ENCODE measurements around the gene C1orf21. TPM values are rescaled to one million over a fixed set of nuclear protein-coding genes. Genes with fewer than 3 reads are reported as not detected.

The C1orf21 gene
- total RNA-seq, 4 donors from 2014 or later: 13.1 to 30.6 (median 22.1) TPM

GRCh38 chr1:184614667-184615066 is 227.8 kb downstream of the C1orf21 start:
- Histone ChIP-seq H3K27me3 (no peaks in the 10 kb centered on the region), H3K4me1 (peaks cover 2 to 12% of the 10 kb centered on the region in 2 donors)

DNA sequence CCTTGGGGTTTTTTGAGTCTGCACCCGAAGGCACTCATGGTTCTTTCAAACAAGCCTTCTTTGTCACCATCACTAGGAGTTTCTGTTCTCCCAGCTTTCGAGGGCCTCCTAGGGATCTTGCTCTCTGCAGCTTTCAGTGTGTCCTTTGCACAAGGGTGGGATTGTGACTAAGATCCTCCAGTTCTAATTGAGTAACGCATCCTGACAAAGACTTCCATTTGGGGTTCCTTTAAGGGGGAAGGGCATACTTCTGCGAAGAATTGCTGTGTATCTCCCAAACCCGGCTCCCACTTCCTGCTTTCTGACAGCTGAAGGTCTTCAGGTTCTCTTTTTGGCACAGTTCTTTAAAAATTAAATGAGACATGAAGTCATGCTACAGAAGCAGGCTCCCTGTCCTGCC is 228.5 kb downstream of the C1orf21 start:
- Histone ChIP-seq H3K9me3 (no peaks in the 10 kb centered on the region), H3K27me3 (no peaks in the 10 kb centered on the region), H3K27ac (no peak overlapping the region), H3K4me3 (replicated peaks in 1 of 3) (no peak overlapping the region), H3K36me3 (no peaks in the 10 kb centered on the region), H3K4me1 (peaks cover 2 to 12% of the 10 kb centered on the region in 2 donors)
- 82 to 87% methylated on average over 5 of the region's 5 CpGs for WGBS, 2 donors
- intact Hi-C loops (cut with DNase I): no loop called here
- no peak for TF ChIP-seq POLR2A (IDR thresholded peaks at IDR 0.05)
- no peak for DNase-seq

More at GRCh38 chr1:184614667-184615066, 227.8 kb downstream of the C1orf21 start:
- DNase-seq: no peak
- Histone ChIP-seq H3K4me3 (replicated peaks in 1 of 3) (no peak overlapping the region), H3K9me3 (no peaks in the 10 kb centered on the region), H3K36me3 (no peaks in the 10 kb centered on the region), H3K27ac (no peak overlapping the region)
- 94 to 97% methylated on average over 7 of the region's 7 CpGs for WGBS, 2 donors
- intact Hi-C loops (cut with DNase I): no loop called here
- no peak for TF ChIP-seq POLR2A (IDR thresholded peaks at IDR 0.05)
- TF ChIP-seq, protein P1, sequence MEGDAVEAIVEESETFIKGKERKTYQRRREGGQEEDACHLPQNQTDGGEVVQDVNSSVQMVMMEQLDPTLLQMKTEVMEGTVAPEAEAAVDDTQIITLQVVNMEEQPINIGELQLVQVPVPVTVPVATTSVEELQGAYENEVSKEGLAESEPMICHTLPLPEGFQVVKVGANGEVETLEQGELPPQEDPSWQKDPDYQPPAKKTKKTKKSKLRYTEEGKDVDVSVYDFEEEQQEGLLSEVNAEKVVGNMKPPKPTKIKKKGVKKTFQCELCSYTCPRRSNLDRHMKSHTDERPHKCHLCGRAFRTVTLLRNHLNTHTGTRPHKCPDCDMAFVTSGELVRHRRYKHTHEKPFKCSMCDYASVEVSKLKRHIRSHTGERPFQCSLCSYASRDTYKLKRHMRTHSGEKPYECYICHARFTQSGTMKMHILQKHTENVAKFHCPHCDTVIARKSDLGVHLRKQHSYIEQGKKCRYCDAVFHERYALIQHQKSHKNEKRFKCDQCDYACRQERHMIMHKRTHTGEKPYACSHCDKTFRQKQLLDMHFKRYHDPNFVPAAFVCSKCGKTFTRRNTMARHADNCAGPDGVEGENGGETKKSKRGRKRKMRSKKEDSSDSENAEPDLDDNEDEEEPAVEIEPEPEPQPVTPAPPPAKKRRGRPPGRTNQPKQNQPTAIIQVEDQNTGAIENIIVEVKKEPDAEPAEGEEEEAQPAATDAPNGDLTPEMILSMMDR (IDR thresholded peaks at IDR 0.05): no peak

DNA sequence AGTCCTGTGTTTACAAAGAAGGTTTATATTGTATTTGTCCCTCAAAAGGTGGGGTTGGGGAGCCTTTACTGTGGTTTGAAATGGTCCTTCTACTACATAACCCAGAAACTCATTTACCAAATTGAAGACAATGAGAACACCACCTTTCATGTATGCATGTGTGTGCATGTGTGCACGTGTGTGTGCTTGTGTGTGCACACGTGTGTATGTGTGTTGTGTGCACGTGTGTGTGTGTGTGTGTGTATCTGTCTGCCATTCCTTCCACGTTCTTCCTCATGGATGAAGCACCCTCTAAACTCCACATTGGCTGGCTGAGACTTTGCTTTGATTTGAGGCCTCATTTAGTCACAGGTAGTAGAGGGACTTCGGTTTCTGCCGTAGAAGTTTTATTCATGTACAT is 229.7 kb downstream of the C1orf21 start:
- DNase-seq: no peak
- Histone ChIP-seq H3K27ac (no peak overlapping the region), H3K4me1 (no peaks in the 10 kb centered on the region), H3K9me3 (no peaks in the 10 kb centered on the region), H3K27me3 (no peaks in the 10 kb centered on the region), H3K36me3 (no peaks in the 10 kb centered on the region), H3K4me3 (replicated peaks in 1 of 3) (no peak overlapping the region)
- no peak for TF ChIP-seq POLR2A (IDR thresholded peaks at IDR 0.05)
- TF ChIP-seq, protein P1 (IDR thresholded peaks at IDR 0.05): no peak
- WGBS, 2 donors: 81% methylated on average over 5 to 6 of the region's 6 CpGs
- intact Hi-C loops (cut with DNase I): no loop called here

DNA sequence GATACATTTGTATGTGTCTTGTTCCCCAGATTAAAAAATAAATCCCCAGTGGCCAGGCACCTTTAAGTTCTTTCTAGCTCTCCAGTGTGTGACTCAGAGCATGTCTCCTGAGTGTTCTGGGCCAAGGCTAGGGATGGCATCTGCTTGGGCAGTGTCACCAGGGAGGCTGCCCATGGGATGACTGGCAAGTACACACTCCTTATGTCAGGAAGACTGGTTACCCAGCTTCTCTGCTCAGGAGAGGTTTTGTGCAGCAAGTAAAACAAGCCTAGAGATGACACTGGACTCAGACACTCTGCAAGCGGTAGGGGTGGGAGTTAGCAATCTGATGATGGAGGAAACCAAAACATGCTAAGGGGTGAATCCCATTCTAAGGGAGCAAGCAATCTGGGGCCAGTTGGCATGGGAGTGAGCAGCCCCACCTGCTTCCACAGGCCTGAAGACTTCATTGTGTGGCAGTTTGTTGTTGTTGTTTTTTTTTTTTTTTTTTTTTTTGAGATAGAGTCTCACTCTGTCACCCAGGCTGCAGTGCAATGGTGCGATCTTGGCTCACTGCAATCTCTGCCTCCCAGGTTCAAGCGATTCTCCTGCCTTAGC is 230.7 kb downstream of the C1orf21 start:
- intact Hi-C loops (cut with DNase I): no loop called here
- TF ChIP-seq POLR2A (IDR thresholded peaks at IDR 0.05): no peak
- TF ChIP-seq, protein P1 (IDR thresholded peaks at IDR 0.05): no peak
- WGBS, 2 donors: 98% methylated on average over 3 of the region's 3 CpGs
- no peak overlapping the region for H3K4me3 ChIP-seq (replicated peaks in 1 of 3)
- no peak for DNase-seq
- no peak overlapping the region for H3K27ac ChIP-seq
- H3K36me3 ChIP-seq: no peaks in the 10 kb centered on the region
- H3K4me1 ChIP-seq: peaks cover 5 to 7% of the 10 kb centered on the region in 2 donors
- no peaks in the 10 kb centered on the region for H3K9me3 ChIP-seq
- no peaks in the 10 kb centered on the region for H3K27me3 ChIP-seq

- Histone ChIP-seq H3K27ac (no peak overlapping the region), H3K36me3 (no peaks in the 10 kb centered on the region), H3K27me3 (no peaks in the 10 kb centered on the region), H3K9me3 (no peaks in the 10 kb centered on the region), H3K4me3 (replicated peaks in 1 of 3) (no peak overlapping the region), H3K4me1 (peaks cover 9 to 13% of the 10 kb centered on the region in 2 donors)
- WGBS, 2 donors: 90 to 93% methylated on average over 3 of the region's 3 CpGs
- DNase-seq: no peak
- intact Hi-C loops (cut with DNase I): no loop called here
- TF ChIP-seq, protein P1 (IDR thresholded peaks at IDR 0.05): no peak
- no peak for TF ChIP-seq POLR2A (IDR thresholded peaks at IDR 0.05)
Measured at GRCh38 chr1:184618851-184619250, 232.0 kb downstream of the C1orf21 start.

Data from thyroid gland (tissue), 4 donors.